Stimulated activated CD8-positive, alpha-beta memory T cell treated with anti-CD3 and anti-CD28 coated beads, Interleukin-15, amount 100 ng/mL, for 48 hours (primary cell): ENCODE results near the gene AFAP1L2.

ENCODE experiments used
- DNase-seq, 2 donors: peaks; one replicate each; pipeline ENCODE4 v3.0.0-alpha.2; 2020; ENCODE audit warnings: low read depth in 2 of 2

AFAP1L2 gene

DNA sequence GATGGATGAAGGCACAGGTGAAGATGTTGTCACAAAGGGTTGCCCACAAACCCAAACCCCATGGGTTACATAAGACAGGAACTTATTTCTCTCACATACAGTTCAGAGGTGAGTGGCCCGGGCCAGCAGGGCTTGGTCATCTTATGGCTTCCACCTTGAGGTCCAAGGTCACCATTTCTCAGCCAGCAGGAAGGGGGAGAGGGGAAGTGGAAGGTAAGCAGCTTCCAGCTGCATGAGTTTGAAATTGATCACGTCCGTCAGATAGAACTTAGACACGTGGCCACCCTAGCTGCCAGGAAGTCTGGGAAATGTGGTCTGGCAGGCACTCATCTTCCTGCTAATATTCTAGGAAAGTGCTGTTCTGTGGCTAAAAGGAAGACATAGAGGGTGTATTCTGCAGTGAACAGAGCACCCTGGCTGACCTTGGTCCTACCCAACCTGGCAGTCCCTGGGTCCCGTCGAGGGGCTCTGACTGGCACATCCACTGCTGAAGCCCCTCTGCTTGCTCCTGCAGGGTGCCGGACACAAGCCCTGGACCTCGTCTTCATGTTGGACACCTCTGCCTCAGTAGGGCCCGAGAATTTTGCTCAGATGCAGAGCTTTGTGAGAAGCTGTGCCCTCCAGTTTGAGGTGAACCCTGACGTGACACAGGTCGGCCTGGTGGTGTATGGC is 115.7 kb downstream of the AFAP1L2 start:
- DNase-seq = no peak

DNA sequence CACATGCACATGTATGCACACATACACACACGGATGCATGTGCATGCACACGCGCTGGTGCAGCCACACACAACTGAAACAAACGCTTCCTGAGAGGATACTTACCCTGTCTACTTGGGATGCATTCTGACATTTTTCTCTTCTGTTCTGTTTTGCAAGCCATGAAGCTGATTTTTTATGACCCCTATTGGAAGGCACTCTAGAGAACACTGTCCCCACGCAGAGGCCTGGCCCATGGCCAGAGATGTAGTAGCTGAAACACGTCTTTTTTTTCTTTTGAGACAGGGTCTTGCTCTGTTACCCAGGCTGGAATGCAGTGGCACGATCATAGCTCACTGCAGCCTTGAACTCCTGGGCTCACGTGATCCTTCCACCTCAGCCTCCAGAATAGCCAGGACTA is 117.4 kb downstream of the AFAP1L2 start:
- no peak for DNase-seq

DNA sequence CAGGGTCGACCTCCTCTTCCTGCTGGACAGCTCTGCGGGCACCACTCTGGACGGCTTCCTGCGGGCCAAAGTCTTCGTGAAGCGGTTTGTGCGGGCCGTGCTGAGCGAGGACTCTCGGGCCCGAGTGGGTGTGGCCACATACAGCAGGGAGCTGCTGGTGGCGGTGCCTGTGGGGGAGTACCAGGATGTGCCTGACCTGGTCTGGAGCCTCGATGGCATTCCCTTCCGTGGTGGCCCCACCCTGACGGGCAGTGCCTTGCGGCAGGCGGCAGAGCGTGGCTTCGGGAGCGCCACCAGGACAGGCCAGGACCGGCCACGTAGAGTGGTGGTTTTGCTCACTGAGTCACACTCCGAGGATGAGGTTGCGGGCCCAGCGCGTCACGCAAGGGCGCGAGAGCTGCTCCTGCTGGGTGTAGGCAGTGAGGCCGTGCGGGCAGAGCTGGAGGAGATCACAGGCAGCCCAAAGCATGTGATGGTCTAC is 118.3 kb downstream of the AFAP1L2 start:
- DNase-seq = no peak

DNA sequence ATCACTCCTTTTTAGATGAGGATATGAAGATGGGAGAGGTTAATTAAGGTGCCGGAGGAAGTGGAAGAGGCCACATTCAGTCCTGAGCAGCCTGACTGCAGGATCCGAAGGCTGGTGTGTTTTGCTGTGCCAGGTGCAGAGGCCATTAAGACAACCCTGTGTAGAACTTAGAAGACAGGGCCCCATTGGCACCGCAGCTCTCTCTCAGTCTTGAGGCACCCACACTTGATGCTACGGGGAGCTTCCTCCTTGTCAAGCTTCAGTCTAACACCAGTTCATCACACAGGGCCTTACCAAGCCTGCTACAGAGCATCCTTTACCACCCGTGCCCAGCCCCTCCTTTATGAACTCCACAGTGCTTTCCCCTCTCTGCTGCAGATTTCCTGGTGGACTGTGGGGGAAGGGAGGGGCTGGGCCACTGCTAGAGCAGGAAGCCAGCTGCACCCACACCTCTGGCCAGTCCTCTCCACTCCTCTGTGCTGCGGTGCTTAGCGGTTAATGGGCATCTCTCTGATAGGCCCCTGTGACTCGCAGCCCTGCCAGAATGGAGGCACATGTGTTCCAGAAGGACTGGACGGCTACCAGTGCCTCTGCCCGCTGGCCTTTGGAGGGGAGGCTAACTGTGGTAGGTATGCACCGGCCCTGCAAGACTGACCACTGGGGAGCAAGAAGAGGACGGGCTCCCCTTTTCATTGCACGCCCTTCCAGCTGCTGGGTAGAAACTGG is 119.8 kb downstream of the AFAP1L2 start:
- DNase-seq = no peak

DNA sequence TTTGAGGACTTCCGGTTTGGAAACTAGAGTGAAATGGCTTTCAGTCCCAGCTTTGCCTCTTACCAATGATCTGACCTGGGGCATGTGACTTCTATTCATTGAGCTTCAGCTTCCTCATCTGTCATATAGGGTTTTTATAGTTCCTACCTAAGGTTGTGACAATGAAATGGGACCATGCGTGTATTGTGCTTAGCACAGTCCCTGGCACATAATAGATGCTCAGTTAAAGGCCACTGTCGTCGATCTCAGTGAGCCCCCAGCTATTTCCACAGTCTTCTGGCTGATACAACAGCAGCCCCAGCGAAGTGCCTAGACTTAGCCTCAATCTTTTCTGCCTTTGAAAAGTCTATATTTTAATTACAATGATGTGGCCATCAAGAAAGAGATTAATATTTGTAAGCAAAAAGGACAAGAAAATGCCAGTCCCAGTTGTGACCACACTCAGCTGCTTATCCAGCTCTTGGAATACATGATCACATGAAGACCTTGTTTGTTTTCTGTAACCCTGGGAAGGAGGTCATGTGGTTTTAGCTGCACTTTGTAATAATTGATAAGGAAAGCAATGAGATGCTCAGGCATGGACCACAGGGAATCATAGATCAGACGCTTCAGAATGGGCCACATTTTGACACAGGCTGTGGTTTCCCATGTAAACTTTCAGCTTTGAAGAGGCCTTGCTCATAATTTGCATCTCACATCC is 120.6 kb downstream of the AFAP1L2 start:
- DNase-seq = no peak

DNA sequence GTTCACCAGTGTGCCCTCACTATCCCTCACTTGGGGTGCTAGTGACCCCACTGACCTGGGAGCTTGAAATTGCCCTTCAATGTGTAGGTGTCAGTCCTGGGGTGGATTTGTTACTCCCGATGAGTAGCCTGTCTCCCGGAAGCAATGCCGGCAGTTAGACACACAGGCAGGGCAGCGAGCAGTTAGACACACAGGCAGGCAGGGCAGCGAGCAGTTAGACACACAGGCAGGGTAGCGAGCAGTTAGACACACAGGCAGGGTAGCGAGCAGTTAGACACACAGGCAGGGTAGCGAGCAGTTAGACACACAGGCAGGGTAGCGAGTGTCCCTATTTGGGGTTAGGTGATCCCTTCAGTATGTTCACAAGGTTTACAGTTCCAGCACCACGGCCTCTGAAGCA is 121.2 kb downstream of the AFAP1L2 start:
- DNase-seq = no peak

DNA sequence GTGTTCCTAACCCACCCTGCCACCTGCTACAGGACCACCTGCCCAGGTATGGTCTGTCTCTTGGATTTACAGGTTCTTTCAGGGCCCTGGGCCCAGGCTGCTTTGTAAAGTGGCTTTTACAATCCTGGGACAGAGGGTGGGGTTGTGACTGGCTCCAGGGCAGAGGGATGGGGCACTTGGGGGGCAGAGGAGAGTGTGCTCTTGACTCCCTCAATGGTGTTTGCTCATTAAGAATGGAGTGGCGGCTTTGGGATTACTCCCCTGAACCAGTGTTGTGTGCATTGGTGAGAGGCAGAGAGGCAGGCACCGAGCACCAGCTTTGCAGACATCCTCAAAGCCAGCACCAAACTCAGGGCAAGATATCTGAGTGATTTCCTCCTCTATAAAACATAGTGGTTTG is 121.8 kb downstream of the AFAP1L2 start:
- no peak for DNase-seq

DNA sequence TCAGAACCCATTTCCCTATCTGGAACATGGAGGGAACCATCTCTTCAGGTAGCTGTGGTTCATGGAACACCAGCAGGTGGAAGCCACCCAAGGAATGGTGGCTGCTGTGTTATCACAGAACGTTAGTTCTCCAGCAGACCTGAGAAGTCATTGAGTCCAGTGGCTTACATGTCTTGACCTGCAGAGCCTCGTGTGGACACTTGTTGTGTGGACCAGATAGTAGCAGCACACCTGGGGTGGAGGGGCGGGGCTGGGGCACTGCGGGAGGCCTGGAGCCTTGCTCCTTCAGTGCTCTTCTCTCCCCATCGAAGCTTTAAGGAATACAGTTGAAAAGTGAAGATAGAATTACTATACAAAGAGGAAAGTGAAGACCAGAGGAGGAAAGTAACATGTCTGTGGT is 122.8 kb downstream of the AFAP1L2 start:
- no peak for DNase-seq

DNA sequence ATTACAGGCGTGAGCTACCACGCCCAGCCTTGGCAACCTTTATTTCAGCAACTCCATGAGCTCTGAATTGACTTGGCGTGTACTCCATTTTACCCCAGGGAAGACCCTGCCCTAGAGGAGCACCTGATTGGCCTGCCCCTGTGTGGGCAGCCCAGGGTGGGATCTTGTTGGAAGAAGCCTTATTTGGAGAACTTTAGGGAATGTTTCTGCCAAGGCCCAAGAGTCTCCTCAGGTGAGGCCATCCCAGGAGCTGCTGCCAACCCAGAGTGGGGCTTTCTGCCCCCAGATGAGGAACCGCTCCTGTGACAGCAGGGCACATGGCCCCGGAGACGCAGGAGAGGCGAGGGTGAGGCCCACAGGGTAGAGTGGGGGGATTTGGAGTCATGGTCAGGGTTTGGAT is 123.3 kb downstream of the AFAP1L2 start:
- DNase-seq = no peak

DNA sequence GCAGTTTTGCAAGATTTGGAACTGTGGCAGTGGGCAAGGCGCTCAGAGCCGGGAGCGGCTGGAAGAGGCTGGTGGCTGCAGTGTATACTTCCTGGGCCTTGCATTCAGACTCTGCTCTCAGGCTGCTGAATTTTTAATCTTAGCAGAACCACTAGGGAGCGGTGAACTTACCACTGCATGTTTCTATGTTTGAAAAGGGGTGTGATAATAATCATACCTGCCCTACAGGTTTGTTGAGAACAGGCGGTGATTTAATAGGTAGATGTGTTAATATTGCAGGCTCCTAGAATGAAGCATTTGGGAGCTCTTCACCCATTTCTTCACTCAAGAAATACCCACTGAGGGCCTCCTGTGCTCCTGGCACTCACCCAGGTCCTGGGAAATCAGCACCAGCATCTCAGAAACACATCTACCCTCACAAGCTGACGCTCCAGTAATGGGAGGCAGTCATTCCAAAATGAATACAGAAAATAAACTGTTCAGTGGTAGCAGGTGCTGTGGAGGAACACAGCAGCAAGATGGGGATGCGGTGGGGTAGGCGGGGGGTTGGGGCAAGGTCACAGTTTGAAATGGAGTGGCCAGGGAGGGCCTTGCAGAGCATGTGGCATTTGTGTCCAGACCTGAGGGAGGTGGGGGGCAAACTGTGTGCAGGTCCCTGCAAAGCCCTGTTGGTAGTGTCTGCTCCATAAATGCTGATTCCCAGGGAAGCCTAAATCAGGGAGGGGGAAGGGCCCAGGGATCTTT is 124.2 kb downstream of the AFAP1L2 start:
- no peak for DNase-seq

DNA sequence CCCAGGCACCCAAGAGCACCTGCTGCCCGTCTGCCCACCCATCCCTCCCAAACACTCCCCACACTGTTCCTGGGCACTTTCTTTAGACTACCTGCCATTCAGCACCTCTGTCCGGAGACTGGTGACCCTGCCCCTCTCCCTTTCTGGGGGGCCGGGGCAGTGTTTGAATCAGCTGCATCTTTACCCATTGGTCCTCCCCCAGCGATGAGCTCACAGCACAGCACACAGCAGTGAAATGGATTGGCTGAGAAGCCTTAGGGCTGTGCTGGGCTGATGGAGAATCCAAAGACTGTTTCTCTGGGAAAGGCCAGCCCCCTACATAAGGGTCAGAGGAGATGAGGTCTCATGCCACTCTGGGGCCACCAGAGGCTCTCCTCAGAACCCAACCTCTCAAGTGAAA is 125.0 kb downstream of the AFAP1L2 start:
- no peak for DNase-seq

DNA sequence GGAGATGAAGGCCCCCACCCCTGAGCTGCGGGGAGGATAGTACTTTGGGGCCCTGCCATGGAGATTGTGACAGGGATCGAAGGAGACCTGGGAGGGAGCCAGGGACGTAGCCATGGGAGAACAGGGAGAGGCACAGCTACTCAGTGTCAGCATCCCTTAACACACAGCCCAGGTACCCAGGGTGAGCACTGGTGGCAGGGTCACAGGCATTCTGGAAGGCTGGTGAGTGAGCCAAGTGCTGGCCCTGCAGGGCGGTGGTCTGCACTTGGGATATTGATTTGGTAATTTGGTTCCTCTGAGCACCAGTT is 125.5 kb downstream of the AFAP1L2 start:
- no peak for DNase-seq

DNA sequence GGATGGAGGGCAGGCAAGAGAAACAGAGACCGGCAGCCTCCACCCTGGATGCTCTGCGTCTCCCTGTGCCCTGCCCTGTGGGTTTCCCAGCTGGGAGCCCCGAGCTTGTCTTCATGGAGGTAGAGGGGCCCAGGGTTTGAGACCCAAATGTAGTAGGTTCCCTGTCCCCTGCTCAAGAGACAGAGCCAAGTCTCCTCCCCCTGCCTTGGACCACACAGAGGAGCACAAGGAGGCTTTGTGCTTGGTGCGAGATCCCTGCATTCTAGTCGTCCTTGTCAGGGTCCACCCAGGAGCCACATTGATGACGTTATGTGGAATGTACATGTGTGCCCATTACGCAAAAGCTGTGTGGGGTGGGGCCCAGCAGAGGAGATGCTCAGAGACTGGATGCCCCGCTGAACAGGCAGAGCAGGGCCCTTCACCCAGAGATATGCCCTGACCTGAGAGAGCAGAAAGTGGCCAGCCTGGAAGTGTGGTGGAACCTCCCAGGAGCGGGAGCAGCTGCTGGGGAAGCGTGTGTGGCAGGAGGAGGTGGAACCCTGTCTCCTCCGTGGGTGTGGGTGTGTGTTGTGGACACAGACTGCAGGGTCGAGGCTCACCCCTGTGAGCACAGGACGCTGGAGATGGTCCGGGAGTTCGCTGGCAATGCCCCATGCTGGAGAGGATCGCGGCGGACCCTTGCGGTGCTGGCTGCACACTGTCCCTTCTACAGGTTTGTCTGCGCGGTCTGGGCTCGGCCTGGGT is 126.0 kb downstream of the AFAP1L2 start:
- DNase-seq = no peak

DNA sequence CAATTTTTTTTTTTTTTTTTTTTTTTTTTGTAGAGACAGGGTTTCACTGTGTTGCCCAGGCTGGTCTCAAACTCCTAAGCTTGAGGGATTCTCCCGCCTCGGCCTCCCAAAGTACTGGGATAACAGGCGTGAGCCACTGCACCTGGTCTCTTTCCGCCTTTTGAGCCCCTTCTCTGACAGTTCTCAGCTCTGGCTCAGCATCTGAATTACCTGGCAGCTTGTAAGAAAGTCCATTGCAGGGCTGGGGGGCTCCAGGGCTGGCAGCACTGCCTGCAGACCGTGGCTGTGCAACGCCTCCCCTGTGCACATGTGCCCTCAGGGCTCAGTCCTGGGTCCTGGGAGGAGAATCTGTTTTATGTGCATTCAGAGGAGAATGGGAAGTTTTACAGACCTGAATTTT is 127.6 kb downstream of the AFAP1L2 start:
- no peak for DNase-seq

DNA sequence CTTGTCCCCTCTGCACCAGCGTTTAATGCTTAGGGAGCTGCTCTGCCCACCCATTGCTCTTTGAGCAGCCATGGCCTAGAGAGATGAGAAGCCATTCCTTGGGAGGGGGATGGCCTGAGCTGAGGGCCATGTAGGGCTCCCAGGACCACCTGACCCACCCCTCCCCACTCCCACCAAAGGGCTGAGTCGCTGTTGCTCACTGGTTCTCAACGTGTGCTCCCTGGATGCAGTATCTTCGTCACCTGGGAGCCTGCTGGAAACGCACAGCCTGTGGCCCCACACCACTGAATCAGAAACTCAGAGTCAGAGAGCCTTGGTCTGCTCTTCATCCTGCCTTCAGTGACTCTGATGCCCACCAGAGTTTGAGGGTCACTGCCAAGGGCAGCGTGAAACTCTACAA is 128.2 kb downstream of the AFAP1L2 start:
- no peak for DNase-seq

DNA sequence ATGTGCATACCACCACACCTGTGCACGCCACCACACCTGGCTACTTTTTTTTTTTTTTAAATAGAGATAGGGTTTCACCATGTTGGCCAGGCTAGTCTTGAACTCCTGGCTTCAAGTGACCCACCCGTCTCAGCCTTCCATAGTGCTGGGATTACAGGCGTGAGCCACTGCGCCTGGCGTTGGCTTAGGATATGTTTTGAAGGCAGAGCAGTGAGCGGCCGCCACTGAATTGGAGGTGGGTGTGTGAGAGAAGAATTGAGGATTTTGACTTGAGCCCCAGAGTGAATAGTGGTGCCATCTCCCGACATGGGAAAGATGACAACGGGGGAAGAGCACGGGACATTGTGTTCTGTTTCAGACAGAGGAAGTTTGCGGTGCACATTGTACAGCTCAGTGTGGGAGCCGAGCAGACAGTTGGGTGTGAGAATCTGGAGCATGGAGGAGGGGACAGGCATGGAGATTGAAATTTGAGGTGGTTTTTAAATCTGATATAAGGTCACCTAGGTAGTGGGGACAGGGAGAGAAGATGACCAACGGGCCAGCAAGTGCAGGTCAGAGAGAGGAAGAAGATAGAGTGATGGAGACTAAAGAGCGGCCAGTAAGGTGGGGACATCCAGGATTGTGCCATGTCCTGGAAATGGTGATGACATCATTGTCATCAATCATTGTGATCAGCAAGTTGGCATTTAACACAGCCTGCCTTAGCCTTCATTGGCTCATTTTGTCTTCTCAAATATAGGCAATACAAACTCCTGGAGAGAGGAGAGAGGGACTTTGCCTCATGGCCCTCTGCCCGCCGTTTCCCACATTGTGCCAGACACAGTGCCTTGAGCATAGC is 129.5 kb downstream of the AFAP1L2 start:
- DNase-seq = no peak

DNA sequence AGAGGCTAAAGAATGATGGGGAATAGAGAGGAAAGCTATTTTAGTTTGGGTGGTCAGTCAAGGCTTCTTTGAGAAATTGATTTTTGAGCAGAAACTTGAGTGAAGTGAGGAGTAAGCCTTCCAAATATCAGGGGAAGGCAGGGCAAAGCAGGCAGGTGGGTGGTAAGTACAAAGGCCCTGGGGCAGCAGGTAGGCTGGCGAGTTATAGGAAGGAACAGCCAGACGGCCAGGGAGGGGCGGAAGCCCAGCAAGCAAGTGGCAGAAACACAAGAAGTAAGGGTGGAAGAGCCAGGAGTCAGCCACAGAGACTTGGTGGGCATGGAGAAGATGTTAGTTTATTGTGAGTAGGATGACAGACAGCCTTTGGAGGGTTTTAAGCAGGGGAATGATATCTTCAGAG is 130.4 kb downstream of the AFAP1L2 start:
- DNase-seq = no peak

DNA sequence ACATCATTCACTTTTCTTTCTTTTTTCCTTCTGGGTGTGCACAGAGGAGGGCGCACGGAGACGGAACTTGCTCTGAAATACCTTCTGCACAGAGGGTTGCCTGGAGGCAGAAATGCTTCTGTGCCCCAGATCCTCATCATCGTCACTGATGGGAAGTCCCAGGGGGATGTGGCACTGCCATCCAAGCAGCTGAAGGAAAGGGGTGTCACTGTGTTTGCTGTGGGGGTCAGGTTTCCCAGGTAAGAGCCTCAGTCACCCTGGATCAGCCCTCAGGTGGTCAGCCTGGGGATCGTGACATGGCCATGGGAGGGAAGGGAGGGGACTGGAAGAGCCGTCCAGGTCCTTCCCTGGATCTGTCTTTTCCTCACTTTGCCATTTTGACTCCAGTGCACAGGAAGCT is 131.6 kb downstream of the AFAP1L2 start:
- no peak for DNase-seq

DNA sequence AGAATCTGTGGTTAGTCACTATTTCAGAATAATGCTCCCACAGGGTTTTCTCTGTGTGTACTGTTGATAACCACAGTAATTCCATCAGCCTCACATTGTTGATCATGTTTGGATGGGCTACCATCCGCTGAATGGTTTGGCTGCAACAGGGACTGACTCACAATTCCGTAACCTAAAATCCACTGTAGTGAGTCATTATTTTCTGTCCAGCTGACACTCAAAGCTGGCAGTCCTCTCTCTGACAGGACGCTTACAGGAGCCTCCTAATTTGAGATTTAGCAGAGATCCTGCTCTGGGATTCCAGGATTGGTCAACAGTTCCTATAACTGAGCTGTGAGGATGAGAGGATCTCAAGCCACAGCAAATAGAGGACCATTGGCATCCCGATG is 132.5 kb downstream of the AFAP1L2 start:
- DNase-seq = no peak

DNA sequence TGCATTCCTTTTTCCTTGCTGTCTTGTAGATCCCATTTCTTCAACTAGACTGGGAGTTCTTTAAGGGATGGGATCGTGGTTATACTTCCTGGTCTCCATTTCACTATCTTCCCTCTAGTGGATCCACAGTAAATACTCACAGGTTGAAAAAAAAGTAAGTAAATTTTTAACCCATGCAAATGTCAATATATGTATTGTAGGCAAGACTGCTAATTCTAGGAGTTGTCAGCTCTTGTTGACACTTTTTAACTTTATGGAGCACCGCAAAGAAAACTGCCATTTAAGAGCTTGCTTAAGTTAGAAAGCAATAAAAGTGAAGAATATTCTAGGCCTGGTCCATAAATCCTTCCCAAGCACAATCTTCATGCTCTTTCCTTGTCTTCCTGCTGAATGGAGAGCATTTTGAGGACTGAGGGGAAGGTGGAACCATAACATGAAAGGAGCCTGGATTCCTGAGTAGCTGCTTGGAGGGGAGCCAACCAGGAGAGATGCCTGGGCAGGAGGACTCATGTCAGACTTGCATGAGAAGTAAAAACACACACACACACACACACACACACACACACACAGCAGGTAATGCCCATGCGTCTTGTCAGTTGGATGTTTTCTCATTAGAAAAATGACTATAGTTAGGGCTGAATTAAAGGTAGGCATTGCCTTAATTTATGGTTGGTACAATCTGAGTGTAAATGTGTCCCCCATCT is 133.1 kb downstream of the AFAP1L2 start:
- no peak for DNase-seq
